Subcutaneous adipose tissue (tissue), 4 donors: ENCODE measurements around the gene SLC7A14. TPM values are rescaled to one million over a fixed set of nuclear protein-coding genes. Genes with fewer than 3 reads are reported as not detected.

Experiments used
- CTCF ChIP-seq: fragments of 450-650 bp; IDR thresholded peaks from one replicate; pipeline ENCODE4 v1.5.1; 2016; ENCODE audit warnings: low read depth, mild to moderate bottlenecking, control low read depth, antibody characterized with exemption, moderate library complexity
- total RNA-seq, 4 donors: library from RNA; depleted of rRNA; stranded (reverse); fragments of >200 nt; gene quantifications; one replicate each; pipeline ENCODE4 v1.1.0, GENCODE V29; 2016

Gene SLC7A14
- total RNA-seq, 4 donors from 2014 or later: not detected

- no peak for TF ChIP-seq CTCF
These were observed 77.6 kb downstream of the SLC7A14 start for GRCh38 chr3:170508291-170508690.

GRCh38 chr3:170507063-170507462 lies 78.8 kb downstream of the SLC7A14 start:
- TF ChIP-seq CTCF: no peak

DNA sequence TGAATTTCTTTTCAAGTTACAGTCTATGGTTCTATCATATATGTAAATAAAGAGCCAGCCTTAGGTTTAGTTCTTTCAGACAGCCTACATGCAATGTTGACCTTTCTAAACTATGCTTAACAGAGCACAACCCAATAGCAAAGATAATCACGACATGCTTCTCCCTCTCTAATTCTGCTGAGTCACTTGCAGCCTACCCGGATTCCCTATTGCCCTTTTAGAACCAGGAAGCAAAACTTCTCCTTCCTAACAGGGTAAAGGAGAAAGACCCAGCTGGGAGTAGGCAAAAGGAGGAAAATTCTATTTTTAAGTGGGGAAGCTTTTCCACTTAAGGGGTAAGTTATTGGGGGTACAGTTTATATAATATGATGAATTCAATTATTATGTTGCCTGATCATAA lies 79.3 kb downstream of the SLC7A14 start:
- no peak for TF ChIP-seq CTCF

GRCh38 chr3:170502297-170502696 lies 83.6 kb downstream of the SLC7A14 start:
- no peak for TF ChIP-seq CTCF

- TF ChIP-seq CTCF: no peak
These were observed 84.9 kb downstream of the SLC7A14 start for GRCh38 chr3:170500995-170501394.

DNA sequence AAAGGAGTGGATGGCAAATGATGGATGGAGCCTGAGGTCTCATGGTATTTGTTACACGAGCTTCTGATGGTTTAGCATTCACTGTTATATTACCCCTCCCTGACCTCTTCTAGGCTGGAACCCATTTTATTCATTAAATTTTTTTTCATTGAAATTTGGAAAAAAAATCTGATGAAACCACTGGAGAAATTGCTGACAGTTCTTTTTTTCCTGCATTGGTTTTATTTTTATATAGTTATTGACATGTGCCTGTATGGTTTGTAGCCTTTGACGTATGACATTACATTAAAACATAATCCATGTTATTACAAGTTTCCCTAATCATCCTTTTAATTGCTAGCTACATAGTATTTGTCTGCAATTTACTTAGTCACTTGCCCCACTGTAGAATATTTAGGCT lies 85.4 kb downstream of the SLC7A14 start:
- TF ChIP-seq CTCF: no peak

DNA sequence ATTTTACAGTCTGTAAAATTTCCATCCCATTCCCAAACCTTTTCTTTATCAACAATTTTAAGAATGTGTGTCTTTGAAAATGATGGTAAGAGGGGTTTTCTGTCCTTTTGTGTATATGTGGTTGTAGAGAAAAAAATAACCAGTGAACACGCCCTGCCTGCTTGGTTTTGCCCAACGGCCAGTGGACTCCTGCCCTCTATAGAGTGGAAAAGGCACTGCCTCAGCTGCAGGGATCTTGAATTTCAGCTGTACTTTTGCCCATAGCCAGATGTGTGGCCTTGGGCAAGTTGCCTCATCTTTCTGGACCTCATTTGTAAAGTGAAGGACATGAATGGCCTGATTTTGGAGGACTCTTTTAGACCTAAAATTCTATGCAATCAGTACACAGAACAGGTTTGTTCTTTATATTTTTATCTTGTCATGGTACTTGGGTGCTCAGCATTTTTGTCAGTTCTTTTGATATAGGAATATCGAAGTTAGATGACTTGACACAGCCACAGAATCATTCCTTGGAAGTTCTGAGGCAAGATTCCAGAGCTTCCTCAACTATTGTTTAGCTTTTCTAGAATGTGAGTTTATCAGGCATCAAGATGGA lies 86.2 kb downstream of the SLC7A14 start:
- no peak for TF ChIP-seq CTCF
